ENCODE measurements around the gene MTMR6.

DNA sequence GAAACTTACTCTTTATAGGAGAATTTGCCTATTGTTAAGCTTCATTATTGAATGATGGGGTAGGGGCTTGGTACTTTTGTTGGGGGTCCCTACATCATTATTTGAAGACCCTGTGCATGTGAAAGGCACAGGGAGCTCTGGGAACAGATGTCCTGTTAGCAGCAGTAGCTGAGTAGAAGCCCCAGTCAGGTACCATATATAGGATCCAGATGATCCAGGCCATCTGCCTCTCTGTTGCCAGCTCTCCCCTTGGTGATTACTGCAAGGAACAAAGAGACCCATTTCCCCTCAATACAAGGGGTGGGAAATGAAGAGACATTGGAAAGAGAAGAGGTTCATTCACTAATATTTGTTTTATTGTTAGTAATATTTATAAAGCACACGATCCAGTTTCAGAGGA lies 4.4 kb upstream of the MTMR6 start:
- TF ChIP-seq EZH2 (IDR thresholded peaks at IDR 0.05; ENCODE audit: low read depth): no peak
- TF ChIP-seq, protein P1, sequence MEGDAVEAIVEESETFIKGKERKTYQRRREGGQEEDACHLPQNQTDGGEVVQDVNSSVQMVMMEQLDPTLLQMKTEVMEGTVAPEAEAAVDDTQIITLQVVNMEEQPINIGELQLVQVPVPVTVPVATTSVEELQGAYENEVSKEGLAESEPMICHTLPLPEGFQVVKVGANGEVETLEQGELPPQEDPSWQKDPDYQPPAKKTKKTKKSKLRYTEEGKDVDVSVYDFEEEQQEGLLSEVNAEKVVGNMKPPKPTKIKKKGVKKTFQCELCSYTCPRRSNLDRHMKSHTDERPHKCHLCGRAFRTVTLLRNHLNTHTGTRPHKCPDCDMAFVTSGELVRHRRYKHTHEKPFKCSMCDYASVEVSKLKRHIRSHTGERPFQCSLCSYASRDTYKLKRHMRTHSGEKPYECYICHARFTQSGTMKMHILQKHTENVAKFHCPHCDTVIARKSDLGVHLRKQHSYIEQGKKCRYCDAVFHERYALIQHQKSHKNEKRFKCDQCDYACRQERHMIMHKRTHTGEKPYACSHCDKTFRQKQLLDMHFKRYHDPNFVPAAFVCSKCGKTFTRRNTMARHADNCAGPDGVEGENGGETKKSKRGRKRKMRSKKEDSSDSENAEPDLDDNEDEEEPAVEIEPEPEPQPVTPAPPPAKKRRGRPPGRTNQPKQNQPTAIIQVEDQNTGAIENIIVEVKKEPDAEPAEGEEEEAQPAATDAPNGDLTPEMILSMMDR (conservative IDR thresholded peaks at IDR 0.05): no peak
